ENCODE results near the gene MED14.
"Not testable (repeated sequence)": the region's sequence is repeated elsewhere in the genome, so short reads cannot be mapped to it uniquely, and the experiment has no call there.

The MED14 gene

GRCh38 chrX:40735325-40736169 lies at the start of gene MED14:
Gene MED14 (minus strand): TSS chrX:40735542. CDS start chrX:40735412, 130 bp downstream.
- peak; percentile 83 to 95 for DNase-seq (ENCODE audit: low read depth in 2 of 2)

GRCh38 chrX:40784516-40785151 lies 49.3 kb upstream of the MED14 start:
- no peak for DNase-seq (ENCODE audit: low read depth in 2 of 2)

GRCh38 chrX:40782644-40783259 lies 47.4 kb upstream of the MED14 start:
- DNase-seq (ENCODE audit: low read depth in 2 of 2): not testable (repeated sequence)

- no peak for DNase-seq (ENCODE audit: low read depth in 2 of 2)
Observed at GRCh38 chrX:40780951-40781350, 45.6 kb upstream of the MED14 start.

- no peak for DNase-seq (ENCODE audit: low read depth in 2 of 2)
Observed at GRCh38 chrX:40780082-40780481, 44.7 kb upstream of the MED14 start.

- no peak for DNase-seq (ENCODE audit: low read depth in 2 of 2)
Observed at GRCh38 chrX:40778861-40779575, 43.7 kb upstream of the MED14 start.

- no peak for DNase-seq (ENCODE audit: low read depth in 2 of 2)
Observed at GRCh38 chrX:40773809-40774208, 38.5 kb upstream of the MED14 start.

- no peak for DNase-seq (ENCODE audit: low read depth in 2 of 2)
Observed at GRCh38 chrX:40773188-40773587, 37.8 kb upstream of the MED14 start.

- no peak for DNase-seq (ENCODE audit: low read depth in 2 of 2)
Observed at GRCh38 chrX:40772290-40772689, 36.9 kb upstream of the MED14 start.

- no peak for DNase-seq (ENCODE audit: low read depth in 2 of 2)
Observed at GRCh38 chrX:40761762-40762161, 26.4 kb upstream of the MED14 start.

GRCh38 chrX:40759374-40759773 lies 24.0 kb upstream of the MED14 start:
- DNase-seq (ENCODE audit: low read depth in 2 of 2): no peak

GRCh38 chrX:40757058-40757457 lies 21.7 kb upstream of the MED14 start:
- no peak for DNase-seq (ENCODE audit: low read depth in 2 of 2)

- DNase-seq (ENCODE audit: low read depth in 2 of 2): no peak
Observed at GRCh38 chrX:40755291-40756249, 20.2 kb upstream of the MED14 start.

GRCh38 chrX:40749681-40750494 lies 14.5 kb upstream of the MED14 start:
- no peak for DNase-seq (ENCODE audit: low read depth in 2 of 2)

GRCh38 chrX:40748977-40749376 lies 13.6 kb upstream of the MED14 start:
- no peak for DNase-seq (ENCODE audit: low read depth in 2 of 2)

GRCh38 chrX:40746521-40746920 lies 11.2 kb upstream of the MED14 start:
- no peak for DNase-seq (ENCODE audit: low read depth in 2 of 2)

GRCh38 chrX:40736170-40736505 lies 796 bp upstream of the MED14 start:
- DNase-seq (ENCODE audit: low read depth in 2 of 2): no peak

GRCh38 chrX:40734971-40735324 lies 394 bp downstream of the MED14 start:
- DNase-seq (ENCODE audit: low read depth in 2 of 2): peak in 1 of 2 donors; percentile 1

- no peak for DNase-seq (ENCODE audit: low read depth in 2 of 2)
Observed at GRCh38 chrX:40733706-40734105, 1.6 kb downstream of the MED14 start.

- DNase-seq (ENCODE audit: low read depth in 2 of 2): not testable (repeated sequence)
Observed at GRCh38 chrX:40732499-40732898, 2.8 kb downstream of the MED14 start.

Measured in stimulated activated CD8-positive, alpha-beta memory T cell treated with anti-CD3 and anti-CD28 coated beads, Interleukin-15, amount 100 ng/mL, for 4 hours (primary cell).